ENCODE results near the gene CLPSL2.

- TF ChIP-seq ARNT (IDR thresholded peaks at IDR 0.05): no peak
- TF ChIP-seq FOXK2 (IDR thresholded peaks at IDR 0.05): no peak
- TF ChIP-seq SP1 (IDR thresholded peaks at IDR 0.05): no peak
- no peak for TF ChIP-seq ELF4 (IDR thresholded peaks at IDR 0.05)
- TF ChIP-seq HDGF (IDR thresholded peaks at IDR 0.05; ENCODE audit: borderline replicate concordance): no peak
- no peak for TF ChIP-seq BHLHE40 (IDR thresholded peaks at IDR 0.05; ENCODE audit: borderline replicate concordance)
- no peak for TF ChIP-seq ZNF384 (IDR thresholded peaks at IDR 0.05)
- TF ChIP-seq TARDBP (IDR thresholded peaks at IDR 0.05): no peak
- no peak for TF ChIP-seq SUZ12 (IDR thresholded peaks at IDR 0.05)
- TF ChIP-seq FOXA1 (IDR thresholded peaks at IDR 0.05): no peak
- no peak for TF ChIP-seq PKNOX1 (IDR thresholded peaks at IDR 0.05)
- no peak for TF ChIP-seq FOXM1 (IDR thresholded peaks at IDR 0.05; ENCODE audit: borderline replicate concordance)
- TF ChIP-seq LEF1 (IDR thresholded peaks at IDR 0.05; ENCODE audit: borderline replicate concordance): no peak
- TF ChIP-seq NFRKB (IDR thresholded peaks at IDR 0.05): no peak
Observed at GRCh38 chr6:35735452-35735851, 40.9 kb upstream of the CLPSL2 start.

All from HEK293T (cell line).